NCI-H2171 (cell line): ENCODE results near the gene DPF3.

Source experiments
- DNase-seq: peaks from one replicate; lab custom pipeline; 2025; lab: John Stamatoyannopoulos, UW

The DPF3 gene

GRCh38 chr14:72796935-72797334 lies 97.0 kb downstream of the DPF3 start:
- DNase-seq: no peak

- no peak for DNase-seq
These were observed 100.6 kb downstream of the DPF3 start for GRCh38 chr14:72793156-72793939.

GRCh38 chr14:72792051-72792788 lies 101.7 kb downstream of the DPF3 start:
- no peak for DNase-seq

GRCh38 chr14:72790887-72791566 lies 102.9 kb downstream of the DPF3 start:
- no peak for DNase-seq

DNA sequence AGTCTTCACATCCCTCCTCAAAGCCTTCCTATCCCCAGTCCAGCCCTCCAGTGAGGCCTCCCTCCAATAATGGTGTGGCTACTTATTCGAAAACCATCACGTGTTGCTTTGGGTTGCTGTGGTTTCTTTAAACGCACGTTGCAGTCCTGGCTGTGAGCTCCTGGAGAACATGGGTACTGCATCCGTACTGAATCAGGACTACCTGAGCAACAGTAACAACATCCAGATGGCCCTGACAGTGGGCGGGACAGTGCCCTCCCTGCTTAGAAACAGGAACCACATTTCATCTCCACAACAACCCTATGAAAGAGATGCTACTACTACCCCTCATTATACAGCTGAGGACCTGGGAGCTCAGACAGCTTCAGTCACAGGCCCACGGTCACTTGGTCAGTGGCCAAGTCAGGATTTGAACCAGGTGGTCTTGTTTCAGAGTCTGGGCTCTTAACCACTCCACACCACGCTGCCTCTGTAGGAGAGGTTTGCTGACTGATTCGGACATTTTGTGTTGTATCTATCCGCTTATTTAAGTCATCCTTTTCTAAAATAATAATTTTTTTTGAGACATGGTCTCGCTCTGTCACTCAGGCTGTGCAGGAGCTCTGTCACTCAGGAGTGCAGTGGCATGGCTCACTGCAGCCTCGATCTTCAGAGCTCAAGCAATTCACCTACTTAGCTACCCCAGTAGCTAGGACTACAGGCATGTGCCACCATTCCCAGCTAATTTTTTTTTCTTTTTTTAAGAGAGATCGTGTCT lies 104.8 kb downstream of the DPF3 start:
- peak; percentile 10 for DNase-seq

- no peak for DNase-seq
These were observed 105.6 kb downstream of the DPF3 start for GRCh38 chr14:72788255-72788654.

DNA sequence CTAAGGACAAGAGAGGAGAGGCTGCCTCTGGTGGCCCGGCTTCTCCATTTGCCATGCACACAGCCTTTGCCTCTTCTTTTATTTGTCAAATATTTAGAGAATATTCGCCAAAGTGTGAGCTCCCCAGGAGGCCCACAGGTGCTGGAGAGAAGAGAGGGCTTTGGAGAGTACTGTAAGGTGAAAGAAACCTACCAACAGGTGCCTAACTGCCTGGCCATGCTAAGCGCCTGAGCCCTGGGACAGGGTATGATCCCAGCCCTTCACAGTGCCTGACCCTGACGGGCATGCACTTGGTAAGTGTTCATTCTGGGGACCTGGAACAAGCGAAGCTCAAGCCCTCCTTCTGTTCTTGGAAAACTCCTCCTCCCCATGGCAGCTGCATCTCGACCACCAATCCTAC lies 106.1 kb downstream of the DPF3 start:
- no peak for DNase-seq

GRCh38 chr14:72786378-72787350 lies 107.2 kb downstream of the DPF3 start:
- no peak for DNase-seq

DNA sequence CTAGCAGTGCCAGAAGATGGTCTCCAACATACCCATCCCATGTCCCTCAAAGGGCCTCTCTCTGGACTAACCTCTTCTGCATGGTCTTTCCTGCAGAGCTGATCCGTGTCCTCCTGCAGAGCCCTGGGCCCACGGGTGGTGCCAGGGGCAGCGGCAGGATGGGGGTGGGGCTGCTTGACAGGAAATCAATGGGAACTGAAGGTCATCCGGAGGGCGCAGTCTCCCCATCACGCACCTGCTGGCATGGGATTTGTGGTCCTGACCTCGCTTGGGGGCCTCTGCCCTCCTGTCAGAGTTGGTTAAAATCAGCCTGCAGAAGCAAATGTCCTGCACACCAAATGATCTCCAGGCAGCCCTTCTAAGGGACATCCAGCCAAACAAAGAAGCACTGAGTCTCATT lies 110.2 kb downstream of the DPF3 start:
- DNase-seq: no peak

- no peak for DNase-seq
These were observed 111.1 kb downstream of the DPF3 start for GRCh38 chr14:72782817-72783216.

DNA sequence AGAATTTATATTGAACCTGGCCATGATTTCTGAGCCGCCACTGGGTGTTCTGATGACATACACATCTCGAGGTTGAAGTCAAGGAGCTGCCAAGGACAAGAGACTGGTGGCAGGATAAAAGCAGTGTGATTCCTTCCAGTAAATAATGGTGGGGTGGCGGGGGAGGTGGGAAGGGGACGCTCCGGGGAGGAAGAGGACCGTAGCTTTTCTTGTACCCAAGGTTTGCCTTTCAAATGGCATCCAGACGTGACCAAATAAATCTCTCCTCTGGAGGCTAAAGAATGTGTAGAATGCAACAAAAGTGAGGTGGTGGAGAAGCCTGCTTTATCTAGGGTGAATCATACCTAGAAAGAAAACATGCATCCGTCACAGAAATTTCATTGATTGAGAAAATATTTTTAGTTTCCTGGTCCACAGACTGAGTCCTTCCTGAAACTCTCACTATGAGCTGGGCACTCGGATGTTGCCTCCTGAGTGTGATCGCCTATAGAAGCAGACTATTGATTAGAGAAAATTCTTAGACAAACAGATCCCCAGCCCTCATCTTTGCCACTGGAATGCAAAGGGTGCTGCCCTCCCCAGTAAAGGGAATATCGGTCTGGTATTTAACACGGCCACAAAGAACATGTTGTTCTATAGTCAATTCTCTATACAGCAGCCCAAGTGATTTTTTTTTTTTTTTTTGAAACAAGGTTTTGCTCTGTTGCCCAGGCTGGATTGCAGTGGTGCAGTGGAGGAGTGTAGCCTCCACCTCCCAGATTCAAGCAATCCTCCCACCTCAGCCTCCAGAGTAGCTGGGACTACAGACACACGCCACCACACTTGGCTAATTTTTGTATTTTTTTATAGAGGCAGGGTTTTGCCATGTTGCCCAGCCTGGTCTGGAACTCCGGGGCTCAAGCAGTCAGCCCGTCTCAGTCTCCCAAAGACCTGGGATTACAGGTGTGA lies 112.1 kb downstream of the DPF3 start:
- no peak for DNase-seq

DNA sequence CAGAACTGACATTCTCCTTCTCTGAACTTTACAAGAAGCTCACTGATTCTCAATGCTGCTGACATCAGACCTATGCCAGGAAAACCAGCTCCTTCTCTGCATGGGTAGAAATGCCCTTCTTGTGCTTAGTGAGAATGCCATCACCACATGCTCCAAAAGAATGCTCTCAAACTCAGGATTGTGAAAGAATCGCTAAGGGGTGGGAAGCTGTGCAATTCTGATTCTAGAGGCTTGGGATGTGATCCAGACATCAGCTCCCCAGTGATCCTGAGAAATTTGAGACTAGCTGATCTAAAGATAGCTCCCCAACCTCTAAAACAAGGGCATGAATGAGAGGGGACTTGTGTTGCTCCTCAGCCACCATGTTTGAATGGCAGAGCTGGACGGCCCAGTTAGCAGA lies 113.2 kb downstream of the DPF3 start:
- no peak for DNase-seq

GRCh38 chr14:72779679-72780078 lies 114.2 kb downstream of the DPF3 start:
- no peak for DNase-seq

DNA sequence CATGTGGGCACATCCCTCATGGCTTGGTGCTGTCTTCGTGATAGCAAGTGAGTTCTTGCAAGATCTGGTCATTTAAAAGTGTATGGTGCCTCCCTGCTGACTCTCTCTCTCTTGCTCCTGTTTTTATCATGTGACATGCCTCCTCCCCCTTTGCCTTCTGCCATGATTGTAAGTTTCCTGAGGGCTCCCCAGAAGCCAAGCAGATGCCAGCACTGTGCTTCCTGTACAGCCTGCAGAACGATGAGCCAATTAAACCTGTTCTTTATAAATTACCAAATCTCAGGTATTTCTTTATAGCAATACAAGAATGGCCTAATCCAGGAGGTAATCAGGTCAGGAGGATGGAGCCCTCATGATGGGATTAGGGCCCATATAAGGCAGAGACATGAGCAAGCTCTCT lies 116.3 kb downstream of the DPF3 start:
- DNase-seq: no peak

GRCh38 chr14:72776701-72777261 lies 117.1 kb downstream of the DPF3 start:
- DNase-seq: no peak

DNA sequence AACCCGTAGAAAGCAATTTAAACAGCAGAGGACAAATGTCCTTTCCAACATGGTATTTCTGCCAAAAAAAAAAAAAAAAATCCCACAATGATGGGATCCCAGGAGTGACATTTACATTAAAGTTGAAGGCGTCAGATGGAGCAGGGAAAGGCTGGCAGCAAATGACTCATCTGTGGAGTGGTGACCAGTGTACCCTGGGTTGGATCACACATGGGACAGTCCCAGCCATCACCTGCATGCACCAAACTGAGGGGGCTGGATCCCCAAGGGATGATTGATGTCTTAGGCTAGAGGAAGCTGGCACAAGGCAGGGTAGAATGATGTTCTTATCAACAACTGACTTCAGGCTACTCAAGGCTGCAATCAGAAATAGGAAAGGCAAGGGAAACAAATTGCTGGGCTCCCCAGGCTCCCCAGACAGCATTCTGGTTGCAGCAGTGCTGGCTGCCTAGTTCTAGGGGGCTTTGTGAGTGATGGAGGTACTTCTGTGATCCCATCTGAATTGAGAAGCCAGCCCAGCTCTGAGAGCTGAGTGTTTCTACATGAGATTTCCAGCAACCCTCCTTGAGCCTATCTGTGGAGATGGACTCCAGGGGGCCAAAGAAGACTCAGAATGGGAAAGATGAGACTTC lies 117.9 kb downstream of the DPF3 start:
- DNase-seq: no peak

DNA sequence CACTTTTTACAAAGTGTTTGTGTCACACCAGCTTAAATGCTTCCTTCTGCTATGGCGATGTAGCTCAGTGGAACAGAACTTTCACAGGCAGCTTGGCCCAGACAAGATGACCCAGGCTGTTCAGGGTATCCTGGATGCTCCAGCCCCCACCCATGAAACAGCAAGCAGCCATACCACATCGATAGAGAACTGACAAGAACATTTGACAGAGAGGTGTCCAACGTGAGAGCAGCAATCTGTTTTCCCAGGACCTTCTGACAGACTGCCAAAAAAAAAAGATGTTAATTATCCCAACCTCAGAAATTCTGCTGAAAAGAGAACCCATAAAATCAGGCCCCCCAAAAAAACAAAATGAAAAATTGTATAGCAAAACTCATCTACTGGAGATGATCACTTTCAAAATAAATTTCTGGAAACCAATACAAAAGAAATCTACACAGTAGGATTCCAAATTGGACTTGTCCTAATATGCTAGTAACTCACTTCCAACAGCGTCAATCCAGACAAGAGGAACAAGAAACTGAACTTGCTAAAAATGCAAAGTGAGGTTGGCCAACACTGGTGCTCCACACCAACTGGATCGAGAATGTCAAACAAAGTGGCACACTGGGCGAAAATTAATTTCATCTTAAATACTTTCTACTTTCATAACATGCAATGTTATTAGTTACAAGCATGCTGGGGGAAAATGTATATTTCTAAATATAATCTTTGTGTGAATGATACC lies 118.8 kb downstream of the DPF3 start:
- DNase-seq: no peak

DNA sequence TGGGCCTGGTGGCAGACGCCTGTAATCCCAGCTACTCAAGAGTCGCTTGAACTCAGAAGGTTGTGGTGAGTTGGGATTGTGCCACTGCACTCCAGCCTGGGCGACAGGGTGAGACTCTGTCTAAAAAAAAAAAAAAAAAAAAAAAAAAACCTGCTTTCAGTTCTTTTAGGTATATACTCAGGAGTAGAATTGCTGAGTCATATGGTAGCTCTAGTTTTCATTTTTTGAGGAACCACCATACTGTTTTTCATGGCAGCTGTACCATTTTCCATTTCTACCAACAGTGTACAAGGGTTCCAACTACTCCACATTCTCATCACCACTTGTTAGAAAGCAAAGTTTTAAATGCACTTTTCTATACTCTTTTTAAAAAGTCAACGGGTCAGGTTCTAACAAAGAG lies 119.8 kb downstream of the DPF3 start:
- no peak for DNase-seq
